ENCODE results near the gene LRRFIP1.
A peak's percentile ranks its signal among the peaks of the same experiment; 100 is the strongest.
"Not testable (repeated sequence)": the region's sequence is repeated elsewhere in the genome, so short reads cannot be mapped to it uniquely, and the experiment has no call there.

The LRRFIP1 gene

DNA sequence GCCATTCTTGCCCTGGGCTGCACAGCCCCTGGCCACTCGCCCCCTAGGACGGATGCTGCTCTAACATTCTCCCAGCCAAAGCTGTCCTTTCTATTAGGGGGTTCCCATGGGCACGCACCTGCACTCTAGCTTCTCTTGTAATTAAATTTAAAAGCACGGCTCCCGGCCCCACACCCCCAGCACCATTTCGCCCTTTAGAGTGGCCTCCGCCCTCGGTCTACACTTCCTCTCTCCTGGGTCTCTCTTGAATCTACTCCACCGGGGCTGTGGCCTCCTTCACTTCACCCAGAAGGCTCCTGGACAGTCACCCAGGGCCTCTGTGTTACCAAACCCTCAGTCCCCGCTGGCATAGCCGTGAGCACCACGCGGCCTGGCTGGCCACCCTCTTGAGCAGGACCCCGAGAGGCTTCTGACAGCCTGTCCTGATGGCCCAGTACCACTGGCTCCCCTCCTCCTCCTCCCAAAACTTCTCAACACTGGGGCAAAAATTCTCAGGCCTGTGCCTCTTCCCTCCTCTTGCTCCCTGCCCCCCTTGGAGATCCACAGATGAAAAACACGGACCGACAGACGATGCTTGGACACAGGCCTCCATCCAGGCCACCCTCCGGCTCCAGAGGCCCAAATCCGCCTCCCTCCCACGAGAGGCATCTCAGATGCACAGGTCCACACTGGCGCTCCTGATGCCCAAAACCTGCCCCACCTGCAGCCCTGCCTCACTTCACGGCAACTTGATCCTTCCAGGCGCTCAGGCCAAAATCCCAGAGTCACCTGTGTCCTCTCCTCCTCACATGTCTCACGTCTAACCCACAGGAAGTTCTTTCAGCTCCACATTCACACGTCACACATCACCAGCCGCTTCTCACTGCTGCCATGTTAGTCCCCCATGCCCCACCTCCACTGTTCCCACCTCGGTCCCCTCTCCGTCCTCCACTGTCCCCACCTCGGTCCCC, 29.9 kb upstream of the LRRFIP1 start:
- DNase-seq (ENCODE audit: low read depth): no peak

DNA sequence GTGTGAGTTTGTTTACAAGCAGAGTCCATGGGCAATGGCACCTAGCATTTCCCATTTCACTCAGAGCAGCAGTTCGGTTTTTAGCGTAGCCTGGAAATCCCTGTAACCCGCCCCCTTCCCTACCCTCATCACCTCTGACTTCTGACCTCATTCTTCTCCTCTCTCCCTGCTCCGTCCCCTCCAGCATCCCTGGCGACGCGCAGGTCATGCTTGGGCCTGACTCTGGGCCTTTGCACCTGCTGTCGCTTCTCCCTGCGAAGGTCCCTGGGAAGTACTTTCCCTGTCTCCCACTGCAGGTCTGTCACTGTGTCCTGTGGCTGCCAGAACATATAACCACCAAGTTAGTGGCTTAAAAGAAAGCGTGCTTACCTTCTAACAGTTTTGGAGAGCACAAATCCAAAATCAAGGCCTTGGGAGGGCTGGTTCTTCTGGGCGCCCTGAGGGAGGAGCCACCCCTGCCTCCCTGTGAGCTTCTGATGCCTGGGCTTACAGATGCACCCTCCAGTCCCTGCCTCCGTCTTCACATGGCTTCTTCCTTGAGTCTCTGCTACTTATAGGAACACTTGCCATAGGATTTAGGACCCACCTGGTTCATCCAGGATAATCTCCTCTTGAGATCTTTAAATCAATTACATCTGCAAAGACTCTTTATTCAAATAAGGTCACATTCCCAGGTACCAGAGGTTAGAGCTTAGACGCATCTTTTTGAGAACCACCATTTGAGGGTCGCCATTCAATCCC, 28.7 kb upstream of the LRRFIP1 start:
- no peak for DNase-seq (ENCODE audit: low read depth)

DNA sequence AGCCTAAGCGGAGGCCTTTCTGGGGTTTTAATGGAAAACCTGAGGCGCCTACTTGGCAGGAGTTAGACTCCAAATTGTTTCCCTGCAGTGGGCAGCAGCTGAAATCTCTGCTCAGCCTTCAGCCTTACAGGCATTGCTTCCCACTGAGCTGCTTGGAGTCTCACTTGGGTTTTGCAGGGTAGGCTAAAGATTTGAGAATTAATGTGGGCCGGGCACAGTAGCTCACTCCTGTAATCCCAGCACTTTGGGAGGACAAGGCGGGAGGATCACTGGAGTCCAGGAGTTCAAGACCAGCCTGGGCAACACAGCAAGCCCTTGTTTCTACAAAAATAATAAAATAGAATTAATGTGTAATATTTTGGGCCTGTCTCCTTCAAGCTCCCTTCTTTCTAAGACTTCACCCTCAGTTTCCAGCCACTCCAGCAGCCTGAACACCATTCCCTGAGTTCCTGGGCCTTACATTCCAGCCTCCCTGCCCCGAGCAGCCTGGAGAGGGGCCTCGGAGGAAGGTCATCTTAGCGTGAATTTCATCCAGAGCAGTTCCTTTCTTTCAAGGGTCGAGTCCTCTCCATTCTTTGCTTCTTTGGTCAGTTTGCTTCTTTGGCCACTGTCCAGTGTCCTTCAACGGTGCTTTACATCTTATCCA, 27.8 kb upstream of the LRRFIP1 start:
- DNase-seq (ENCODE audit: low read depth): no peak

DNA sequence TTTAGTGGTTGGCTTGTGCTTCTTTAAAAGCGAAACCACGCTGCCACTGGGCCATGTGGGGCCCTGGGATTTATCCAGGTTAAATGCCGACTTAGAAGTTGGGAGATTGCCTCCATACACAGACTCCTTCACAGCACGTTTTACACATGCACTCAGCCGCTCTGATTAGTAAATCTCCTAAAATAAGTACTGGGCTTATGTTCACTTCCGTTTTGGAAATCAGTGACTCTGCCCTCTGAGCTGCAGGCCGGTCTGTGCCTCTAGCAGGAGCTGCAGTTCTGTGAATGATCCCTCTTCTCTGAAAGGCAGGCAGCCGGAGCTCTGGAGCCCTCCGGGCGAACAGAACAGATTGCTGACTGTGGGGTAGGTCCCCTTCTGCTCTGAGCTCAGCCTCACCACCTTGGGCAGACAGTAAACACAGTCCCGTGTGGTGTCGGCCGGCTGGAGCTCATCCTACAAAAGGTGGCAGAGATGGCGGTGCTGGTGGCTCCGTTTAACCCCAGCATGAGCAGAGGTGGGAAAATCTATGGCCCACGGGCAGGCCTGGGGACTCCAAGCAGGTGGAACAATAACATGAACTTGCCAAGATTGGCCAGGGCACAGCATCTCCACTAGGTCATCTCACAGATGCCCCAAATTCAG, 27.1 kb upstream of the LRRFIP1 start:
- no peak for DNase-seq (ENCODE audit: low read depth)

DNA sequence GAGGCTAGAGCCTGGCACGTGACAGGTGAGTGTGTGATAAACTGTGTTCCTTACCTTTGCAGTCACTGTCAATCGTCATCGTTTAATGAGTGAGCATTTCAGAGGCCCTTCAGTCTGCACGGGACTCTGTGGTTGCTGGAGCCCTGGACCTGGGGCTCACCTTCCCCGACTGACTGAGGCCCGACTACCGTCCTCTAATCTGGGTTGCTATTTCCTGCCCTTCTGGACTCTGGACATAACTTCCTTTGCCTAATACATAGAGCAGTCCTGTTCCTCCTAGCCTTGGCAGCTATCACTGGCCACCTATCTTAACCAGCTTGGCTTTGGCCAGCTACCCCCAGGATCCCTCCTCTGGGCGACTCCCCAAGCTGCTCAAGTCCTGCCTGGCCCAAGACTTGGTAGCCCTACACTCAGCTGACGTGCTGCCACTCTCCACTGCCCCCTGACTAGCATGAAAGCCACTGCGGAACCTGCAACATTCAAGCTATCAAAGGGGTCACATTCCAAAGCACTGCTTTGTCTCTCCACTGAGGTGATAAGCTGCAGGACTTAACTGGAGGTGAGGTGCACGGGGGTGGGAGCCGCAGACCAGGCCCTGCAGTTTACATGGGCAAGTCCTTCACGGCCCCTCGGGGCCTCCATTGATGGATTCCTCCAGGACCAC, 25.8 kb upstream of the LRRFIP1 start:
- DNase-seq (ENCODE audit: low read depth): no peak

DNA sequence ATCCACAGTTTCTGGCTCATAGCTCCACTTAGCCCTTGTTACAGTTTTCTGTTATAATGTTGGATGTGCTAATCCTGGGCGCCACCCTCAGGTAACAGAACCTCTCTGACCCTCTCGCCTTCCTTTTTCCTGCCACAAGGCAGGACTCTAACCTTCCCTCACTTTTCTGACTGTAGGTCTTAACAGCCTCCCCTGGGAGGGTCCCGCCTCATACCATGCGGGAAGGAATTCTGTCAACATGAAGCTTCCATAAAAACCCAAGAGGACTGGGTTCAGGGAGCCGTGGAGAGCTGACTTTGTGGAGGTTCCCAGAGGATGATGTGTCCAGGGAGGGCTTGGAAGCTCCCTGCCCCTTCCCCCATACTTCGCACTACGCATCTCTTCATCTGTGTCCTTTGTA, 25.0 kb upstream of the LRRFIP1 start:
- DNase-seq (ENCODE audit: low read depth): no peak

DNA sequence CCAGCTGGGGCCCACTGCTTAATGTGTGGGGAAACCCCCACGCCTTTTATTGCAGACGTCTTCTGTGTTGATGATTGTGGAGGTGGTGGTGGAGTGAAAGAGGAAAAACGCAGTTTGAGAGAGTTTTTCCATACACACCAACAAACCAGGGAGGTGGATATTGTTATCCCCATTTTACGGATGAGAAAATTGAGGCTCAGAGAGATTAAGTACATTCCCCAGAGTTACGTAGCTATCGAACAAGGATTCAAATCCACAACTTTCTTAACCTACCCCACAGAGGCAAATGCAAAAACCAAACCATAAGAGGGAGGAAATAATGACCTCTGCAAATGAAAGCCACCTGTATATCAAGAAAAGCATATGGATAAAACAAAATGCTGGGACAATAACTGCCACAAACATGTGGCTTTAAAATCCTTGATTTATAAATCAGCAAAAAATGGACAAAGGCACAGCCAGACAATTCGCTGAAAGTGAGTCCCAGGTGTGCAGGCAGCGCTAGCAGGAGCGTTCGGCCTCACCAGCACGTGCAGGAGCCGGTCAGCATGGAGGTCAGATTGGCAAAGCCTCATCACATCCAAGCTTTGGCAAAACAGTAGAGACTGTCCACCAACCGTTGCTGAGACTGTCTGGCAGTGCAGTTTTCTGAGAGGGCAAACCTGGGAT, 24.2 kb upstream of the LRRFIP1 start:
- no peak for DNase-seq (ENCODE audit: low read depth)

DNA sequence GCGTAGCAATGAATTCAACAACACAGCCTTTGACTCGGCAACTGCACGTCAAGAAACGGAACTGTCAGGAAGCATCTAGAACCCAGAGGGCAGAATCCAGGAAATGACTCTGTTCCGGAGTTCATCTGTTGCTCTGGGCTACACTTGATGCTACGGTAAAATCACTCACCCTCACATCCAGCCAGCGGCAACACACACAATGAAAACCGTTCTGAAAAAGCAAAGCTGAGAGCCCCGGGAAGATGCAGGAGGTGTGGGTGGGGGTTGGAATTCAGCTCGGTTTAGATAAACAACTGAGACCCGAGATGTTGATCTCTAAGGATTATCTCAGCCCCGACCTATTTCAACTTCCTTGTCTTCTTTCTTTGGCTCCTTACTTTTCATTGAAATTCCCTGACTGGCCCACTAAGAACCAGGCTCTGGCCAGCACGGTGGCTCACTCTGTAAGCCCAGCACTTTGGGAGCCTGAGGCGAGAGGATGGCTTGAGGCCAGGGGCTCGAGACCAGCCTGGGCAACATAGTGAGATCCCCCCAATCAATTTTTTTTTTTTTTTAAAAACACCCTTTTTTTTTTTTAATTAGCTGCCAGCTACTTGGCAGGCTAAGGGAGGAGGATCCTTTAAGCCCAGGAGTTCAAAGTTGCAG, 23.5 kb upstream of the LRRFIP1 start:
- peak; percentile 23 for DNase-seq (ENCODE audit: low read depth)

DNA sequence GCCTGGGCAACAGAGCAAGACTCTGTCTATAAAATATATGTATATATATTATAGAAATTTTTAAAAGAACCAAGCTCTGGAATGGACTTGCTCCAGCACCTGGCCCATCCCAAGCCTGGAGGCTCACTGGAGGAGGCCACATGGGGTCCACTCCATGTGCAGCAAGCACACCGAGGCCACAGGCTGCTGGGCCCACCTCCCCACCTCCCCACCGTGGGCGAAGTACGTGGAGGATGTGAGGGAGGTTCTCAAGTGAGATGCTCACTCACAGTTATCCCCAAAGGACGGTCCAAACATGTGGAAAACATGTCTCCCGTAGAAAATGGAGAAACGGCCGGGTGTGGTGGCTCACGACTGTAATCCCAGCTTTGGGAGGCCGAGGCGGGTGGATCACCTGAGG, 23.0 kb upstream of the LRRFIP1 start:
- no peak for DNase-seq (ENCODE audit: low read depth)

DNA sequence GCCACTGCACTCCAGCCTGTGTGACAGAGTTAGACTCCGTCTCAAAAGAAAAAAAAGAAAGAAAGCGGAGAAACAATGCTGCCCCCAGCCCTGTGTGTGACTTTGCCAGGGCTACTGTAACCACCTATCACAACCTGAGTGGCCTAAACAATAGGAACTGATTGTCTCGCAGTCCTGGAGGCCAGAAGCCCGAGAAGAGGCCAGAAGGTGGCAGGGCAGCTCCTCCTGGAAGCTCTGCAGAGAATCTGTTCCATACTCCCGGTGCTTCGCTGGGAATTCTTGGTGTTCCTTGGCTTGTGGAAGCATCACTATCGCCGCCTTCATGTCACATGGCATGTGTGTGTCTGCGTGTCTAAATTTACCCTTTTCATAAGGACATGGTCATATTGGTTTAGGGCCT, 22.4 kb upstream of the LRRFIP1 start:
- DNase-seq (ENCODE audit: low read depth): no peak

DNA sequence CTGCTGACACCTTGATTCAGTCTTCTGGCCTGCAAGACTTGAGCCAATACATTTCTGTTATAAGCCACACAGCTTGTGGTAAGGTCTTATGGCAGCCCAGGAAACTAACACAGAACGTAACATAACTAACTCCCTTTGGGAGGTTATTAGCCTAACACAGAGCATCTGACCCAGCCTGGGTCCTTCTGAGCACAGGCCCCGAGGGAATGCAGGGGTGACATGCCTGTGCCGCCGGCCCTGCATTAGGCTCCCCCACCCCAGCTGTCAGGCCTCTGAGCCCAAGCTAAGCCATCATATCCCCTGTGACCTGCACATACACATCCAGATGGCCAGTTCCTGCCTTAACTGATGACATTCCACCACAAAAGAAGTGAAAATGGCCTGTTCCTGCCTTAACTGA, 20.9 kb upstream of the LRRFIP1 start:
- DNase-seq (ENCODE audit: low read depth): not testable (repeated sequence)

DNA sequence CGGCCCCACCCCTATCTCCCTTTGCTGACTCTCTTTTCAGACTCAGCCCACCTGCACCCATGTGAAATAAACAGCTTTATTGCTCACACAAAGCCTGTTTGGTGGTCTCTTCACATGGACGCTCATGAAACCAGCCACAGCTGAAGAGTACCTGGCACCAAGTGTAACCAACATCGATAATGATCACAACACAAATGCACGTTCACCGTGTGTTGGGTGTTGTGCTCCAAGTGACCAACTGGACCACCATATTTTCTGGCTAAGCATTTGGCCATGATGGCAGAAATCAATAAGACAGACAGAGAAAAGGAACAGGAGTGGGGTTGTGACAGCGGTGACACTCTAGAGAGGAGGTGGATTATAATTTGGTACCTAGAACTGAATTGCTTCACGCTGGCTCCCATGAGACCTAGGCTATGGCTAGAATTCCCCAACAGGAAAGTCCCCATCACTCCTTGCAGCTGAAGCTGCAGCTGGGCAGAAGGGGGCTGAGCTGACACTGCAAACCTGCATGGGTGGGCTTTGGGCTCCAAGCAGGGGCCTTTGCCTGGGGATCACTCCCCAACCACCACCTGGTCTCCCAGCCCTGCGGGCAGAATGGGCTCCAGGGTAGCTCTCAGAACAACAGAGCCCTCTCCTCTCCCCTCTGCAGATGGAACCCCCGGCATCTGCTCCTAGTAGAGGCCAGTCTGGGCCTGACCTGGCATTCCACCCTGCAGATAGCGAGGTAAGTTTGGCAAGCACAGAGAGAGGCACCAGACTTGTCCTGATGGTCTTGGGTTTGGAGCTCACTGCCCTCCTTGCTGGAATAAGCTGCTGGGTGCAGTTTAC, 14.6 kb upstream of the LRRFIP1 start:
- DNase-seq (ENCODE audit: low read depth): no peak

DNA sequence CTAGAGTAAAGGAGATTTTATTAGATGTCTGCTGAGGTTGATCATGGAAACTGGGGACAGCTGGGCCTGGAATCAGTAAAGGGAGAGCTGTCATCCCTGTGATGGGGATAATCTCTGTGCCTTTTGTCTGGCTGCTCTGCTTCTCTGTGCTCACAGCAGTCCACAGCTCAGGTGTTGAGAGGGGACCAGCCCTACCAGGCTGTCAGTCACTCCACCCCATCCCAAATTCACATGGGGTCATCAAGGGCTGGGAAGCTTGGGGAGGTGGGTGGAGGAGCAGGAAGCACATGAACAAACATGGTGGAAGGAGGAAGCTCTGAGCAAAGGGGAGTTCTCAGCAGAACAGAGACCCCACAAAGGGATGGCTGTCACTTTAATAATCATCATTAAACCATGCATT, 13.7 kb upstream of the LRRFIP1 start:
- DNase-seq (ENCODE audit: low read depth): no peak

DNA sequence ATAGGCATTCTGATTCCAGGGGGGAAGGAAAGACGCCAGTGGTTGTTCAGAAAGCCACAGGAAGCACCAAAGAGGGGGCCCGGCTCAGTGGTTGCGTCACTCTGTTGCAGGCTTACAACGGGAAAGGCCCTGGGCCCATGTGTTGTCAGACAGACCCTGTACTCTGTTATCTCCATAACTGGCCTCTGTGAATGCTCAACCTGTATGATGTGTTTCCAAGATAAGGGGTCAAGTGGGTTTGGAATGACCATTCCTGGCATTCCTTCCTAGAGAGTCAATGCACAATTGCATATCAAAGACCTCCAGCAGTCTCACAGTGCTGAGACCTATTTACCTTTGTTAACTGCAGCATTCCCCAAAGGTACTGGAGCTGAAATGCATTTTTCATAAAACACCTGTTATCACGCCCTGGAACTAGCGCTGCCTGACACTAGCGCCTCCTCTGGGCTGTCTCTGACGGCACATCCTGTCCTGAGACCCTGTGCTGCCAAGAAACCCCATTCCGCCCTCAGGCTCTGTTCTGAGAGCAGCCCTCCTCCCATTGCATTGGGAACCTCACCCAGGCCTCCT, 13.2 kb upstream of the LRRFIP1 start:
- no peak for DNase-seq (ENCODE audit: low read depth)

DNA sequence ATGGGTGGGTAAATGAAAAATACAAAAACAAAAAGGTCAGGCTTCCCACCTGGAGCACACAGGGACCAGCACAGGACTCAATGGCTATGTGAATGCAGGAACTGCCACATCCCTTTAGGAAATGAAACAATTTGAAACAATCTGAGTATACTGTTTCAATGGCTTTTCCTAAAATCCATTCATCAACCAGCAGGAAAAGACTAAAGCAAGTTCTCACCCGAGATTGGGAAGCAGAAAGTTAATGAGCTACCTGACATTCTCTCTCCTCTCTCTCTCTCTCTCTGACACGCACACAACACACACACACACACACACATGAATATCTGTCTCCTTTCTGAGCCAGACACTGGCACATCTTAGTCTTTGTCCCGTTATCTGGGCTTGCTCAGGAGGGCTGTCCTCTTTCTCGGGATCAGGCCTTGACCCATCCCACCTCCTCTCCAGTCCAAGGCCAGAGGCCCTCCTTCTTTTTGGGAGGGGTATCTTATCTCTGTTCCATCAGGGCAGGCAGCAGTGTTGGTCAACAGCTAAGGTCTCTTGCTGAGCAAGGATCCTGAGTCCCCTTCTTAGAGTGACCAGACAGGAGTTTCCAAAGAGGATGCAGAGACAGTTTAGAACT, 11.6 kb upstream of the LRRFIP1 start:
- DNase-seq (ENCODE audit: low read depth): no peak

DNA sequence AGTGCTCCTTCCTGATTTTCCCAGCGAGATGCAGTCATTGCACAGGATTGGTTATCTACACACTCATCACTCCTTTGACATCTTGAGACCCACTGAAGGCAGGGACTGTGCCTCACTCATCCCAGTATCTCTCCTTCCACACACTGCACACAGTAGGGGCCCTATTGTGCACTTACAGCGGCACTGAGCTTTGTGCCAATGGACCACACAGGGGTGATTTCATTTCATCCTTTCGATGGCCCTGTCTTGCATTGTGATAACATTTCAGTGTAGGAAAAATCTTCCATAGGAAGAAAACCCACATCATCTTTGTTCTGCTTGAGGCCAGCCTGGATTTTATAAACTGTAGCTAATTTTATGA, 11.0 kb upstream of the LRRFIP1 start:
- DNase-seq (ENCODE audit: low read depth): no peak

DNA sequence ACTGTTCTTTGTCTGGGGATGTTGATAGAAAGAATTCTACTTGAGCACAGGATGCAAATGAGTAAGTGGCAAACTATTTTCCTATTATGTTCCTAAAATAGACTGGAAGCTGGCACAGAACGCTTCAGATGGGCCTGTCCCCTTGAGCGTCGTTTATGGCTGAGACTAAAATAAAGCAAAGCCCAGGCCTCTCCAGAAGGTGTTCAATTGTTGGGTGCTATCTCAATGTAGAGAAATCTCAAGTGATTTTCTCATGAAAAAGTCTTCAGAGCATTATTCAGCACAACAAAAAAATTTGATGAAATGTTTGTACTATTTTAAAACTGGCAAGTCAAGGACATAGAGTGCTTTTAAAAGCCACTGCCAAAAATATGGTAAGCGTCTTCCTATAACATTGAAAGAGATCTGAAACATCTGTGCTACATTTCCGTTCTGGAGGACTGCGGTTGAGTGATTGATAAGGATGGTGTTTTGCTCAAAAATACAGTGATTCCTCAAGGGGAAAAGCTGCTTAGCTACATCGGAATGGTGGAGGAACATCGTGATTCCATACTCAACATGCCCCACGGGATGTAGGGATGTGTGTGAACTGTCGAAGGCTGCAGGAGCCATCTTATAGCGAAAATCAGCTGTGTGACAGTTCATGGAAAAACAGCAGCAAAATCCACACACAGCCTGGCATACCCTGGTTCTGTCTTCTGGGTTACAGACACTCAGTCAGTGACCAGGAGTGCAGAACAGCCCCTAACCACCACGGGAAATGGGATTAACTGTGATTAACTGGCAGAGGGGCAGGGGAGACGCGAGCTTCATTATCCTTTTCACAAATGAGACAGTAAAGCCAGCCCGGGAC, 10.4 kb upstream of the LRRFIP1 start:
- no peak for DNase-seq (ENCODE audit: low read depth)

DNA sequence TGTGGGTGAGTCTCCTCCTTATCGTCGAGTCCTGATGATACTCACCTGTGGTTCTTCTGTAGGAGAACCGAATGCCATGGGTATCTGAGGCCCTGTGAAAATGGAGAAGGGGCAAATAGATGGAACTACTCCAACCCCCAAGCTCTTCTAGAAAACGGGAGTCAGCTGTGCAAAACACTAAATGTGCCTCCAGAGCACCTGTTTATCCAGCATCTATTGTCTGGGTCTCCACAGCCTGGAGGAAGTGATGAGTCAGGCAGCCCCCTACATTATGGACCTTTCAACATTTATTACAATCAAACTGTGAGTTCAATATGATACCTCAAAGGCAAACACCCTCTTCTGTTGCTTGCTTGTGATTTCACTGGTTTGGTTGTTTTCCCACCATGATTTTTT, 9.8 kb upstream of the LRRFIP1 start:
- no peak for DNase-seq (ENCODE audit: low read depth)

Data from activated T-helper 1 cell treated with Interleukin-2 at 50 U/mL for 16 hours (primary cell).